ENCODE measurements around the gene PLEK.

GRCh38 chr2:68429311-68429826, 64.3 kb downstream of the PLEK start:
- TF ChIP-seq POLR2A (IDR thresholded peaks at IDR 0.05), result no peak
- no peak for TF ChIP-seq CTCF (IDR thresholded peaks at IDR 0.05)
